HepG2 (cell line): Measurements from ENCODE around the gene SLC31A2. TPM values are rescaled to one million over a fixed set of nuclear protein-coding genes. Genes with fewer than 3 reads are reported as not detected.

Source experiments
- ATAC-seq: fragments of 200-7000 bp; cut with Tn5 transposase; 3 replicates; pipeline ENCODE4 v1.9.1; 2020; ENCODE audit warnings: mild to moderate bottlenecking, moderate library complexity
- Bru-seq: library from RNA; stranded (reverse); fragments of 400-500 nt; gene quantifications from one replicate; lab custom pipeline; 2021; lab: Mats Ljungman, UMichigan
- BruChase-seq, 2 experiments: library from RNA; stranded (reverse); fragments of 400-500 nt; gene quantifications; one replicate each; lab custom pipeline; 2021; lab: Mats Ljungman, UMichigan
- BruUV-seq: library from RNA; stranded (reverse); fragments of 400-500 nt; replicated peaks from 2 replicates; lab custom pipeline; 2021; lab: Mats Ljungman, UMichigan
- CTCF ChIA-PET: fragments of 300-600 bp; formaldehyde crosslinking; extraction: SDS; loops from one replicate; lab custom pipeline; 2021; ENCODE audit warnings: low total read pairs, inconsistent platforms, low intra/inter-chr PET ratio; lab: Yijun Ruan, JAX
- POLR2A ChIA-PET: fragments of 350-600 bp; sonication (Branson Sonifier 250); formaldehyde crosslinking; loops from one replicate; lab custom pipeline; 2020; ENCODE audit warnings: antibody characterized with exemption, inconsistent platforms; lab: Yijun Ruan, JAX
- DNase-seq: peaks from one replicate; pipeline ENCODE4 v3.0.0-alpha.2; 2015; ENCODE audit warnings: low spot score
- FAIRE-seq: peaks from 3 replicates; lab custom pipeline; 2011; peaks lifted over from hg19 to GRCh38; lab: Jason Lieb, UNC
- H2AFZ ChIP-seq: one replicate; pipeline ENCODE4 v1.6.1; 2011; ENCODE audit warnings: low read length, inconsistent platforms
- H3K27ac ChIP-seq: fragments of 300-600 bp; 3 replicates; pipeline ENCODE4 v1.8.0; 2011; ENCODE audit warnings: mixed run types, mild to moderate bottlenecking, mixed read lengths, low read length, inconsistent platforms; ENCODE audit not compliant: insufficient read depth; ENCODE audit errors: extremely low read length
- H3K27me3 ChIP-seq, 2 experiments: fragments of 200-600 bp in 1 of 2; 2 replicates in 1 of 2; 3 replicates in 1 of 2; pipeline versions ENCODE4 v1.6.0 to v1.8.0; 2011; ENCODE audit warnings: low read length in 2 of 2, mild to moderate bottlenecking in 2 of 2, moderate library complexity in 2 of 2, inconsistent platforms in 1 of 2; ENCODE audit not compliant: insufficient read depth in 2 of 2, control insufficient read depth in 1 of 2
- H3K36me3 ChIP-seq, 2 experiments: fragments of 200-600 bp in 1 of 2; replicated peaks in 1 of 2; 2 replicates in 1 of 2; 3 replicates in 1 of 2; pipeline versions ENCODE4 v1.5.1 to v1.8.0; 2011; ENCODE audit warnings: low read length in 2 of 2, inconsistent platforms in 1 of 2; ENCODE audit not compliant: insufficient read depth in 2 of 2, control insufficient read depth in 1 of 2
- H3K4me1 ChIP-seq: 2 replicates; pipeline ENCODE4 v1.5.1; 2012; ENCODE audit warnings: low read length, inconsistent platforms; ENCODE audit not compliant: insufficient read depth
- H3K4me2 ChIP-seq: 2 replicates; pipeline ENCODE4 v1.6.0; 2011; ENCODE audit warnings: low read depth, low read length, inconsistent platforms
- H3K4me3 ChIP-seq, 3 experiments: fragments of 200-600 bp in 1 of 3; sonication (generic), shearing (Covaris generic) in 1 of 3; replicated peaks in 1 of 3; 2 replicates each; pipeline ENCODE4 v1.5.1; 2011 to 2016; ENCODE audit warnings: low read length in 3 of 3, inconsistent platforms in 2 of 3, low read depth in 2 of 3, mild to moderate bottlenecking in 2 of 3, control low read depth in 1 of 3, mixed read lengths in 1 of 3; ENCODE audit not compliant: insufficient read depth in 1 of 3
- H3K79me2 ChIP-seq: one replicate; pipeline ENCODE4 v1.6.1; 2011; ENCODE audit warnings: low read length, inconsistent platforms; ENCODE audit not compliant: insufficient read depth
- H3K9ac ChIP-seq: 2 replicates; pipeline ENCODE4 v1.6.0; 2011; ENCODE audit warnings: mild to moderate bottlenecking, low read depth, low read length, inconsistent platforms; ENCODE audit not compliant: insufficient read depth
- H3K9me3 ChIP-seq: 2 replicates; pipeline ENCODE4 v1.5.1; 2012; ENCODE audit warnings: mild to moderate bottlenecking, low read length
- H4K20me1 ChIP-seq: 2 replicates; pipeline ENCODE4 v1.6.0; 2011; ENCODE audit warnings: inconsistent platforms, mild to moderate bottlenecking, low read length, moderate library complexity; ENCODE audit not compliant: insufficient read depth
- MIER2 ChIP-seq: IDR thresholded peaks from 2 replicates; pipeline ENCODE4 v1.6.1; 2016; ENCODE audit warnings: missing biosample characterization, missing genetic modification reagents
- MTA3 ChIP-seq: sonication (generic); formaldehyde crosslinking; IDR thresholded peaks from 2 replicates; pipeline ENCODE4 v1.4.0; 2020; ENCODE audit warnings: missing genetic modification reagents
- NAIF1 ChIP-seq: sonication (generic); formaldehyde crosslinking; IDR thresholded peaks from 2 replicates; pipeline ENCODE4 v1.5.0; 2020; ENCODE audit warnings: mild to moderate bottlenecking, missing genetic modification reagents, borderline replicate concordance
- SNRNP70 ChIP-seq: fragments of 200-400 bp; formaldehyde crosslinking; IDR thresholded peaks from 2 replicates; pipeline ENCODE4 v1.6.1; 2017; ENCODE audit warnings: mild to moderate bottlenecking, low read depth, low read length, moderate library complexity
- TP53 ChIP-seq: sonication (generic); formaldehyde crosslinking; conservative IDR thresholded peaks from 2 replicates; pipeline ENCODE4 v1.4.0; 2020; ENCODE audit warnings: missing genetic modification reagents
- ZFYVE20 ChIP-seq: sonication (generic); formaldehyde crosslinking; IDR thresholded peaks from 2 replicates; pipeline ENCODE4 v1.8.0; 2023; ENCODE audit warnings: low read depth, mild to moderate bottlenecking, moderate library complexity, missing genetic modification reagents, borderline replicate concordance
- ZNF549 ChIP-seq: sonication (generic); formaldehyde crosslinking; IDR thresholded peaks from 2 replicates; pipeline ENCODE4 v1.5.0; 2020; ENCODE audit warnings: missing genetic modification reagents
- ZNF564 ChIP-seq: sonication (generic); formaldehyde crosslinking; IDR thresholded peaks from 2 replicates; pipeline ENCODE4 v1.8.1; 2023; ENCODE audit warnings: mild to moderate bottlenecking, missing genetic modification reagents
- WGBS: methylation state at CpG from one replicate; pipeline ENCODE4 v1.1.6; 2017; ENCODE audit warnings: low lambda C conversion rate; 5-methylcytosine and 5-hydroxymethylcytosine counted together
- in situ Hi-C: cut with HindIII; loops from 2 replicates; pipeline ENCODE4 v1.10.0; 2017; ENCODE audit warnings: low pct_unique_long_range_greater_than_20kb; ENCODE audit not compliant: extremely low pct_ligation_motif_present
- intact Hi-C: fragments of 100-400 bp; cut with micrococcal nuclease; formaldehyde crosslinking; loops from one replicate; pipeline ENCODE4 v1.10.0; 2022; ENCODE audit not compliant: unreplicated experiment
- long read RNA-seq, 2 experiments: library from RNA in 1 of 2; library from polyadenylated mRNA in 1 of 2; stranded (forward) in 1 of 2; unstranded in 1 of 2; transcript quantifications; one replicate each; pipeline ENCODE4 v2.0.0, GENCODE V29; 2019 to 2022
- polyA minus RNA-seq, 3 experiments: library from RNA; depleted of rRNA, polyadenylated mRNA; stranded (reverse); fragments of >200 nt; gene quantifications; 2 replicates each; pipeline ENCODE4 v1.2.3, GENCODE V29; 2011; ENCODE audit warnings: low replicate concordance in 1 of 3
- polyA plus RNA-seq, 8 experiments: library from polyadenylated mRNA; depleted of rRNA in 3 of 8; stranded (reverse) in 7 of 8; unstranded in 1 of 8; fragments of >200 nt; fragmentation: Illumina TruSeq in 4 of 8; extraction: Trizol in 4 of 8; gene quantifications; 2 replicates each; pipeline versions ENCODE4 v1.2.1 to v1.2.3, GENCODE V29; 2011 to 2016; ENCODE audit warnings: low read depth in 4 of 8, missing spikeins in 1 of 8, mixed read lengths in 1 of 8; ENCODE audit not compliant: insufficient read depth in 1 of 8
- total RNA-seq, 5 experiments: library from RNA; depleted of rRNA; stranded (reverse); fragments of >200 nt; fragmentation: Illumina TruSeq; extraction: Trizol; gene quantifications; 2 replicates each; pipeline ENCODE4 v1.2.3, GENCODE V29; 2016; ENCODE audit warnings: low read depth in 1 of 5
- TF ChIP-seq, protein P1 (sequence below): sonication (generic); formaldehyde crosslinking; IDR thresholded peaks from 2 replicates; pipeline ENCODE4 v1.4.0; 2020; ENCODE audit warnings: missing genetic modification reagents
- TF ChIP-seq, protein P2 (sequence below): sonication (generic); formaldehyde crosslinking; conservative IDR thresholded peaks from 2 replicates; pipeline ENCODE4 v1.4.0; 2020; ENCODE audit warnings: missing genetic modification reagents
- TF ChIP-seq, protein P3 (sequence below): sonication (generic); formaldehyde crosslinking; IDR thresholded peaks from 2 replicates; pipeline ENCODE4 v1.8.1; 2023; ENCODE audit warnings: mild to moderate bottlenecking, missing genetic modification reagents

SLC31A2 gene, protein sequence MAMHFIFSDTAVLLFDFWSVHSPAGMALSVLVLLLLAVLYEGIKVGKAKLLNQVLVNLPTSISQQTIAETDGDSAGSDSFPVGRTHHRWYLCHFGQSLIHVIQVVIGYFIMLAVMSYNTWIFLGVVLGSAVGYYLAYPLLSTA
- total RNA-seq (2016; rRNA removed; fragmentation: Illumina TruSeq; extraction: Trizol) (6.0 and 9.3 TPM in 2 replicates), polyA plus RNA-seq (2011; rRNA removed) (10.2 and 10.9 TPM in 2 replicates), polyA minus RNA-seq (2011; rRNA and poly(A)+ RNA removed; ENCODE audit: low replicate concordance) (10.3 and 20.0 TPM in 2 replicates), Bru-seq, nascent RNA (percentile 66 among the genes with signal in this experiment), BruChase-seq, experiment 1, labeled RNA remaining after a 6-hour chase (percentile 64 among the genes with signal in this experiment), BruChase-seq, experiment 2, labeled RNA remaining after a 2-hour chase (percentile 60 among the genes with signal in this experiment)
- total RNA-seq (2016; cell fraction: cytosol; rRNA removed; fragmentation: Illumina TruSeq; extraction: Trizol; ENCODE audit: low read depth) = 1.5 and 1.9 TPM in 2 replicates
- 7.4 and 9.7 TPM in 2 replicates for total RNA-seq (2016; cell fraction: insoluble cytoplasmic fraction; rRNA removed; fragmentation: Illumina TruSeq; extraction: Trizol)
- 3.7 and 5.5 TPM in 2 replicates for total RNA-seq (2016; cell fraction: membrane; rRNA removed; fragmentation: Illumina TruSeq; extraction: Trizol)
- total RNA-seq (2016; cell fraction: nucleus; rRNA removed; fragmentation: Illumina TruSeq; extraction: Trizol) = 9.1 TPM in 2 replicates
- 10.4 and 13.6 TPM in 2 replicates for polyA plus RNA-seq (2011; cell fraction: cytosol; rRNA removed)
- 5.6 and 5.9 TPM in 2 replicates for polyA plus RNA-seq (2011; cell fraction: nucleus; rRNA removed)
- 3.1 and 5.5 TPM in 2 replicates for polyA plus RNA-seq (2012)
- 1.0 and 1.6 TPM in 2 replicates for polyA plus RNA-seq (2016; cell fraction: cytosol; fragmentation: Illumina TruSeq; extraction: Trizol; ENCODE audit: low read depth)
- polyA plus RNA-seq (2016; cell fraction: insoluble cytoplasmic fraction; fragmentation: Illumina TruSeq; extraction: Trizol; ENCODE audit: low read depth) = 5.0 and 5.6 TPM in 2 replicates
- 2.8 and 2.9 TPM in 2 replicates for polyA plus RNA-seq (2016; cell fraction: membrane; fragmentation: Illumina TruSeq; extraction: Trizol; ENCODE audit: low read depth)
- polyA plus RNA-seq (2016; cell fraction: nucleus; fragmentation: Illumina TruSeq; extraction: Trizol; ENCODE audit: insufficient read depth, low read depth) = 10.8 and 11.0 TPM in 2 replicates
- polyA minus RNA-seq (2011; cell fraction: cytosol; rRNA and poly(A)+ RNA removed) = 3.7 and 5.4 TPM in 2 replicates
- 12.2 and 15.7 TPM in 2 replicates for polyA minus RNA-seq (2011; cell fraction: nucleus; rRNA and poly(A)+ RNA removed)
- long read RNA-seq, experiment 1, transcript SLC31A2-201 (4 exons, 1,785 nt) = major isoform, 24 of 25 reads
- long read RNA-seq, experiment 1, partial matches to known transcripts = 0 of 25 reads
- long read RNA-seq, experiment 1, other reads (novel, unspliced or antisense) = 1 of 25 reads
- long read RNA-seq, experiment 2, transcript SLC31A2-201 (4 exons, 1,785 nt) = major isoform, 13 of 30 reads
- long read RNA-seq, experiment 2, partial matches to known transcripts = 11 of 30 reads
- long read RNA-seq, experiment 2, other reads (novel, unspliced or antisense) = 6 of 30 reads

DNA sequence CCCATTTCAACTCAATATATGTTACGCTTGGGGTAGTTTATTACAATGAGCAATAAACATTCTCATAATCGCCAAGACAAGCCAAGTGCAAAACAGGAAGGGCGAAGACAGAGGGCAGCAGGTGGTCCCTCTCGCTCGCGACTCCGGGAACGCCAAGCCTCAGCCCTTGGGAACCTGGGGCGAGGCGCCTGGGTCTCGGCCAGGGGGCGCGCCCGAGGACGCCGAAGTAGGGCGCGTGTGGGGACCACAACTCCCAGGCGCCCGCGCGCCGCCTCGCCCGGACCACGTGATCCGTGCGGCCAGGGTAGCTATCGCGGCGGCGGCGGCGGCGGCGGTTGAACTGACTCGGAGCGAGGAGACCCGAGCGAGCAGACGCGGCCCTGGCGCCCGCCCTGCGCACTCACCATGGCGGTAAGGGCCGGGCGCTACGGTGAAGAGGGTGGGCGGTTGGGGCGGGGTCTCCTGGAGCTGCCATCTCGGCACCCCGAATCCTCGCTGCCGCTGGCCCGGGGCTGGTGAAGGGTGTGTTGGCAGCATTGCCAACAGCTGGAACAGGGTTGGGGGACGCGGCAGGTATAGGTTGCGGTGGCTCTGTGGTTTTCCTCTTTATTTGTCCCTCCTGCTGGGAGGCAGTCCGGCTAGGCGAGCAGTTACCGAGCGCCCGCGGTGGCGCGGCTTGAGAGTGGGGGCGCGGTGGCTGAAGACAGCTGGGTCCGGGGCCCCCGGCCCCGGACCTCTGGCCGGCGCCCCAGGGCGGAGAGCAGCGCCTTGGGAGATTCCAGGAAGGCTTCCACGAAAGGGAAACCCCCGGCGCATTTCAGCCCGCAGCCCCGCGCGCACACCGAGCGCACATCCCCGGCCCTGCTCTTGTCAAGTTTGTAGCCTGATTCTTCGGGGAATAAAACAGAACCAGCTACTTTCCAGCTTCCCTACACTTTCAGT, at the start of gene SLC31A2:
Gene SLC31A2 (plus strand): TSS at position 338 of the 942 bp plus-strand sequence. CDS start 68 bp downstream, at position 406.
- Histone ChIP-seq H2AFZ (no peak within 1 kb of the TSS), H3K36me3 (no peaks in the 10 kb centered on the region; a peak in 1 of 5 replicates), H3K27me3 (no peaks in the 10 kb centered on the region; a peak in 2 of 5 replicates), H3K79me2 (no peaks in the 10 kb centered on the region), H3K4me3 (peak within 1 kb of the TSS; percentile 85 to 96 (median 91)), H3K4me1 (peaks cover 74% of the 10 kb centered on the region), H3K4me2 (peak within 1 kb of the TSS; percentile 82), H3K27ac (peak within 1 kb of the TSS; percentile 54), H4K20me1 (no peaks in the 10 kb centered on the region), H3K9me3 (no peaks in the 10 kb centered on the region), H3K9ac (peak within 1 kb of the TSS; percentile 81)
- in situ Hi-C loops = no loop called here
- peak; percentile 77 for DNase-seq
- 11% methylated on average over 5 of the region's 87 CpGs for WGBS
- intact Hi-C loops = loop anchor here (5.0 kb wide), 1 partner anchor 71 kb away; the partner anchor contains the start of genes FKBP15 and SLC31A1
- POLR2A ChIA-PET = interaction anchor here (0.8 to 3.1 kb wide), 7 partner anchors 8 to 281 kb away, joined by 3 to 20 read pairs (median 4); partner anchors contain the start of genes ALAD, CDC26, FKBP15 and SLC31A1
- CTCF ChIA-PET = interaction anchor here (1.8 kb wide), 1 partner anchor 39 kb away, joined by 6 read pairs; no protein-coding TSS in a partner anchor
- FAIRE-seq = no peak
- ATAC-seq = peak; percentile 90
- BruUV-seq = no TSS peak
- TF ChIP-seq SNRNP70 (no peak), MTA3 (CRISPR knock-in tag) (no peak), ZNF564 (CRISPR knock-in tag) (no peak), MIER2 (no peak), ZNF549 (CRISPR knock-in tag) (no peak), NAIF1 (peak; percentile 76; the same call in 1 of the 2 replicates), TP53 (CRISPR knock-in tag) (0 out of 2 replicates have a peak, but pooled peaks have one; percentile 45), ZFYVE20 (no peak)
- TF ChIP-seq, protein P1, sequence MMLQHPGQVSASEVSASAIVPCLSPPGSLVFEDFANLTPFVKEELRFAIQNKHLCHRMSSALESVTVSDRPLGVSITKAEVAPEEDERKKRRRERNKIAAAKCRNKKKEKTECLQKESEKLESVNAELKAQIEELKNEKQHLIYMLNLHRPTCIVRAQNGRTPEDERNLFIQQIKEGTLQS = no peak
- TF ChIP-seq, protein P2, sequence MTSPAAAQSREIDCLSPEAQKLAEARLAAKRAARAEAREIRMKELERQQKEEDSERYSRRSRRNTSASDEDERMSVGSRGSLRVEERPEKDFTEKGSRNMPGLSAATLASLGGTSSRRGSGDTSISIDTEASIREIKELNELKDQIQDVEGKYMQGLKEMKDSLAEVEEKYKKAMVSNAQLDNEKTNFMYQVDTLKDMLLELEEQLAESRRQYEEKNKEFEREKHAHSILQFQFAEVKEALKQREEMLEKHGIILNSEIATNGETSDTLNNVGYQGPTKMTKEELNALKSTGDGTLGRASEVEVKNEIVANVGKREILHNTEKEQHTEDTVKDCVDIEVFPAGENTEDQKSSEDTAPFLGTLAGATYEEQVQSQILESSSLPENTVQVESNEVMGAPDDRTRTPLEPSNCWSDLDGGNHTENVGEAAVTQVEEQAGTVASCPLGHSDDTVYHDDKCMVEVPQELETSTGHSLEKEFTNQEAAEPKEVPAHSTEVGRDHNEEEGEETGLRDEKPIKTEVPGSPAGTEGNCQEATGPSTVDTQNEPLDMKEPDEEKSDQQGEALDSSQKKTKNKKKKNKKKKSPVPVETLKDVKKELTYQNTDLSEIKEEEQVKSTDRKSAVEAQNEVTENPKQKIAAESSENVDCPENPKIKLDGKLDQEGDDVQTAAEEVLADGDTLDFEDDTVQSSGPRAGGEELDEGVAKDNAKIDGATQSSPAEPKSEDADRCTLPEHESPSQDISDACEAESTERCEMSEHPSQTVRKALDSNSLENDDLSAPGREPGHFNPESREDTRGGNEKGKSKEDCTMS = no peak
- TF ChIP-seq, protein P3, sequence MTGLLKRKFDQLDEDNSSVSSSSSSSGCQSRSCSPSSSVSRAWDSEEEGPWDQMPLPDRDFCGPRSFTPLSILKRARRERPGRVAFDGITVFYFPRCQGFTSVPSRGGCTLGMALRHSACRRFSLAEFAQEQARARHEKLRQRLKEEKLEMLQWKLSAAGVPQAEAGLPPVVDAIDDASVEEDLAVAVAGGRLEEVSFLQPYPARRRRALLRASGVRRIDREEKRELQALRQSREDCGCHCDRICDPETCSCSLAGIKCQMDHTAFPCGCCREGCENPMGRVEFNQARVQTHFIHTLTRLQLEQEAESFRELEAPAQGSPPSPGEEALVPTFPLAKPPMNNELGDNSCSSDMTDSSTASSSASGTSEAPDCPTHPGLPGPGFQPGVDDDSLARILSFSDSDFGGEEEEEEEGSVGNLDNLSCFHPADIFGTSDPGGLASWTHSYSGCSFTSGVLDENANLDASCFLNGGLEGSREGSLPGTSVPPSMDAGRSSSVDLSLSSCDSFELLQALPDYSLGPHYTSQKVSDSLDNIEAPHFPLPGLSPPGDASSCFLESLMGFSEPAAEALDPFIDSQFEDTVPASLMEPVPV (CRISPR knock-in tag) = no peak; the same call in 1 of the 2 replicates
